ENCODE measurements around the gene HAND1.
A peak's percentile ranks its signal among the peaks of the same experiment; 100 is the strongest.

HAND1 gene

GRCh38 chr5:154480847-154481246 is 2.8 kb upstream of the HAND1 start:
- no peak for DNase-seq
- H3K79me1 ChIP-seq (replicated peaks; ENCODE audit: low read length, poor library complexity, severe bottlenecking), result no peaks in the 10 kb centered on the region

GRCh38 chr5:154479944-154480750 is 2.1 kb upstream of the HAND1 start:
- no peak overlapping the region for H3K4me3 ChIP-seq (ENCODE audit: insufficient read depth in 1 of 2, low read depth in 1 of 2, low read length in 2 of 2)
- no peak for DNase-seq
- peaks cover 3% of the 10 kb centered on the region for H3K9me3 ChIP-seq (ENCODE audit: control insufficient read depth, low read length)
- no peak overlapping the region for H3K18ac ChIP-seq (ENCODE audit: low read depth in 1 of 2, low read length in 2 of 2)
- H3K79me1 ChIP-seq (replicated peaks; ENCODE audit: low read length, poor library complexity, severe bottlenecking), result no peaks in the 10 kb centered on the region
- no peak overlapping the region for H2BK120ac ChIP-seq (ENCODE audit: low read depth, low read length)
- no peak overlapping the region for H3K4ac ChIP-seq (ENCODE audit: low read depth in 1 of 2, low read length in 2 of 2)
- H3K4me1 ChIP-seq (ENCODE audit: control insufficient read depth, insufficient read depth, low read depth, low read length), result peaks cover 33% of the 10 kb centered on the region
- H2BK12ac ChIP-seq (ENCODE audit: low read length in 2 of 2), result no peak overlapping the region
- H3K4me2 ChIP-seq (ENCODE audit: low read length, poor library complexity, severe bottlenecking), result no peak overlapping the region
- H2AFZ ChIP-seq (ENCODE audit: low read depth, low read length), result no peak overlapping the region
- peaks cover 100% of the 10 kb centered on the region in 2 experiments for H3K27me3 ChIP-seq (ENCODE audit: control insufficient read depth in 1 of 2, insufficient read depth in 1 of 2, low read length in 2 of 2)
- H3K14ac ChIP-seq (ENCODE audit: low read length in 2 of 2), result no peak overlapping the region
- no peak overlapping the region for H4K8ac ChIP-seq (ENCODE audit: low read length)
- H2AK5ac ChIP-seq (ENCODE audit: low read length, severe bottlenecking), result no peak overlapping the region
- WGBS, result 7% methylated on average over 26 of the region's 31 CpGs
- H4K91ac ChIP-seq (ENCODE audit: low read length), result no peak overlapping the region
- no peak overlapping the region for H2BK5ac ChIP-seq (ENCODE audit: low read depth, low read length, poor library complexity, severe bottlenecking)
- no peak overlapping the region for H2BK15ac ChIP-seq (ENCODE audit: low read depth, poor library complexity, severe bottlenecking)
- H3K9ac ChIP-seq (ENCODE audit: low read length), result no peak overlapping the region
- no peaks in the 10 kb centered on the region for H3K36me3 ChIP-seq (ENCODE audit: control insufficient read depth in 1 of 2, insufficient read depth in 2 of 2, low read depth in 1 of 2, low read length in 2 of 2)
- no peak overlapping the region for H3K27ac ChIP-seq (ENCODE audit: low read length, poor library complexity, severe bottlenecking)
- no peak overlapping the region for H3K23ac ChIP-seq (ENCODE audit: low read length in 2 of 2)

More at GRCh38 chr5:154480847-154481246, 2.8 kb upstream of the HAND1 start:
- Histone ChIP-seq H2BK120ac (ENCODE audit: low read depth, low read length) (no peak overlapping the region), H4K91ac (ENCODE audit: low read length) (no peak overlapping the region), H3K4me3 (ENCODE audit: insufficient read depth in 1 of 2, low read depth in 1 of 2, low read length in 2 of 2) (no peak overlapping the region), H3K23ac (ENCODE audit: low read length in 2 of 2) (no peak overlapping the region), H3K9ac (ENCODE audit: low read length) (no peak overlapping the region), H3K4me2 (ENCODE audit: low read length, poor library complexity, severe bottlenecking) (no peak overlapping the region), H2AK5ac (ENCODE audit: low read length, severe bottlenecking) (no peak overlapping the region), H3K4me1 (ENCODE audit: control insufficient read depth, insufficient read depth, low read depth, low read length) (peaks cover 29% of the 10 kb centered on the region), H4K8ac (ENCODE audit: low read length) (no peak overlapping the region), H2BK15ac (ENCODE audit: low read depth, poor library complexity, severe bottlenecking) (no peak overlapping the region), H3K9me3 (ENCODE audit: control insufficient read depth, low read length) (peaks cover 3% of the 10 kb centered on the region), H3K27ac (ENCODE audit: low read length, poor library complexity, severe bottlenecking) (no peak overlapping the region), H3K14ac (ENCODE audit: low read length in 2 of 2) (no peak overlapping the region), H2BK5ac (ENCODE audit: low read depth, low read length, poor library complexity, severe bottlenecking) (no peak overlapping the region), H3K18ac (ENCODE audit: low read depth in 1 of 2, low read length in 2 of 2) (no peak overlapping the region), H3K36me3 (ENCODE audit: control insufficient read depth in 1 of 2, insufficient read depth in 2 of 2, low read depth in 1 of 2, low read length in 2 of 2) (no peaks in the 10 kb centered on the region), H2AFZ (ENCODE audit: low read depth, low read length) (no peak overlapping the region), H2BK12ac (ENCODE audit: low read length in 2 of 2) (no peak overlapping the region), H3K4ac (ENCODE audit: low read depth in 1 of 2, low read length in 2 of 2) (no peak overlapping the region), H3K27me3 (ENCODE audit: control insufficient read depth in 1 of 2, insufficient read depth in 1 of 2, low read length in 2 of 2) (peaks cover 100% of the 10 kb centered on the region in 2 experiments)
- WGBS, result 15% methylated on average over 1 of the region's 3 CpGs

- H3K4ac ChIP-seq (ENCODE audit: low read depth in 1 of 2, low read length in 2 of 2), result no peak overlapping the region
- H2AK5ac ChIP-seq (ENCODE audit: low read length, severe bottlenecking), result no peak overlapping the region
- under 1% methylated on average over 36 of the region's 44 CpGs for WGBS
- H4K91ac ChIP-seq (ENCODE audit: low read length), result no peak overlapping the region
- H3K27me3 ChIP-seq (ENCODE audit: control insufficient read depth in 1 of 2, insufficient read depth in 1 of 2, low read length in 2 of 2), result peaks cover 100% of the 10 kb centered on the region in 2 experiments
- no peaks in the 10 kb centered on the region for H3K36me3 ChIP-seq (ENCODE audit: control insufficient read depth in 1 of 2, insufficient read depth in 2 of 2, low read depth in 1 of 2, low read length in 2 of 2)
- no peak overlapping the region for H2BK120ac ChIP-seq (ENCODE audit: low read depth, low read length)
- no peak overlapping the region for H3K9ac ChIP-seq (ENCODE audit: low read length)
- no peak overlapping the region for H4K8ac ChIP-seq (ENCODE audit: low read length)
- DNase-seq, result peak; percentile 29
- no peak overlapping the region for H3K14ac ChIP-seq (ENCODE audit: low read length in 2 of 2)
- H3K4me1 ChIP-seq (ENCODE audit: control insufficient read depth, insufficient read depth, low read depth, low read length), result peaks cover 33% of the 10 kb centered on the region
- no peak overlapping the region for H2BK5ac ChIP-seq (ENCODE audit: low read depth, low read length, poor library complexity, severe bottlenecking)
- no peaks in the 10 kb centered on the region for H3K79me1 ChIP-seq (replicated peaks; ENCODE audit: low read length, poor library complexity, severe bottlenecking)
- H2AFZ ChIP-seq (ENCODE audit: low read depth, low read length), result no peak overlapping the region
- H3K4me3 ChIP-seq (ENCODE audit: insufficient read depth in 1 of 2, low read depth in 1 of 2, low read length in 2 of 2), result no peak overlapping the region
- no peak overlapping the region for H3K4me2 ChIP-seq (ENCODE audit: low read length, poor library complexity, severe bottlenecking)
- H3K27ac ChIP-seq (ENCODE audit: low read length, poor library complexity, severe bottlenecking), result no peak overlapping the region
- no peak overlapping the region for H3K18ac ChIP-seq (ENCODE audit: low read depth in 1 of 2, low read length in 2 of 2)
- H3K9me3 ChIP-seq (ENCODE audit: control insufficient read depth, low read length), result peaks cover 3% of the 10 kb centered on the region
- H2BK12ac ChIP-seq (ENCODE audit: low read length in 2 of 2), result no peak overlapping the region
- peak overlapping the region in 1 of 2 experiments; percentile 9 for H3K23ac ChIP-seq (ENCODE audit: low read length in 2 of 2)
- H2BK15ac ChIP-seq (ENCODE audit: low read depth, poor library complexity, severe bottlenecking), result peak overlapping the region; percentile 9
Measured at GRCh38 chr5:154479160-154479943, 1.3 kb upstream of the HAND1 start.

- no peak overlapping the region for H3K14ac ChIP-seq (ENCODE audit: low read length in 2 of 2)
- H3K4me2 ChIP-seq (ENCODE audit: low read length, poor library complexity, severe bottlenecking), result no peak overlapping the region
- peaks cover 31% of the 10 kb centered on the region for H3K4me1 ChIP-seq (ENCODE audit: control insufficient read depth, insufficient read depth, low read depth, low read length)
- peak overlapping the region in 1 of 2 experiments; percentile 15 for H2BK12ac ChIP-seq (ENCODE audit: low read length in 2 of 2)
- no peak overlapping the region for H3K4me3 ChIP-seq (ENCODE audit: insufficient read depth in 1 of 2, low read depth in 1 of 2, low read length in 2 of 2)
- WGBS, result 2% methylated on average over 26 of the region's 27 CpGs
- H3K9ac ChIP-seq (ENCODE audit: low read length), result no peak overlapping the region
- H4K8ac ChIP-seq (ENCODE audit: low read length), result no peak overlapping the region
- no peak overlapping the region for H2BK5ac ChIP-seq (ENCODE audit: low read depth, low read length, poor library complexity, severe bottlenecking)
- H2AK5ac ChIP-seq (ENCODE audit: low read length, severe bottlenecking), result no peak overlapping the region
- no peak overlapping the region for H3K18ac ChIP-seq (ENCODE audit: low read depth in 1 of 2, low read length in 2 of 2)
- H3K79me1 ChIP-seq (replicated peaks; ENCODE audit: low read length, poor library complexity, severe bottlenecking), result no peaks in the 10 kb centered on the region
- peak overlapping the region in 1 of 2 experiments; percentile 9 for H3K23ac ChIP-seq (ENCODE audit: low read length in 2 of 2)
- no peak overlapping the region for H3K27ac ChIP-seq (ENCODE audit: low read length, poor library complexity, severe bottlenecking)
- no peaks in the 10 kb centered on the region for H3K36me3 ChIP-seq (ENCODE audit: control insufficient read depth in 1 of 2, insufficient read depth in 2 of 2, low read depth in 1 of 2, low read length in 2 of 2)
- H4K91ac ChIP-seq (ENCODE audit: low read length), result no peak overlapping the region
- H3K27me3 ChIP-seq (ENCODE audit: control insufficient read depth in 1 of 2, insufficient read depth in 1 of 2, low read length in 2 of 2), result peaks cover 100% of the 10 kb centered on the region in 2 experiments
- no peak overlapping the region for H3K4ac ChIP-seq (ENCODE audit: low read depth in 1 of 2, low read length in 2 of 2)
- peak overlapping the region; percentile 9 for H2BK15ac ChIP-seq (ENCODE audit: low read depth, poor library complexity, severe bottlenecking)
- peaks cover 3% of the 10 kb centered on the region for H3K9me3 ChIP-seq (ENCODE audit: control insufficient read depth, low read length)
- no peak overlapping the region for H2BK120ac ChIP-seq (ENCODE audit: low read depth, low read length)
- H2AFZ ChIP-seq (ENCODE audit: low read depth, low read length), result no peak overlapping the region
- DNase-seq, result peak; percentile 22
Measured at GRCh38 chr5:154478752-154479159, 729 bp upstream of the HAND1 start.

Measured in mesenchymal stem cell (in vitro differentiated cells and primary cell).